B cell (primary cell): ENCODE results near the gene PTBP3. TPM values are rescaled to one million over a fixed set of nuclear protein-coding genes. Genes with fewer than 3 reads are reported as not detected.
A peak's percentile ranks its signal among the peaks of the same experiment; 100 is the strongest.

Experiments
- ATAC-seq: fragments of 200-7000 bp; cut with Tn5 transposase; one replicate; pipeline ENCODE4 v1.10.0; 2021; ENCODE audit warnings: low read depth, mild to moderate bottlenecking, moderate number of reproducible peaks, moderate library complexity
- CTCF ChIA-PET: fragments of 350-600 bp; sonication (Branson Sonifier 250); formaldehyde crosslinking; loops from one replicate; lab custom pipeline; 2021; ENCODE audit warnings: antibody characterized with exemption, inconsistent platforms; lab: Charles Lee
- POLR2A ChIA-PET: fragments of 350-600 bp; sonication (Branson Sonifier 250); formaldehyde crosslinking; loops from one replicate; lab custom pipeline; 2021; ENCODE audit warnings: antibody characterized with exemption; lab: Charles Lee
- DNase-seq: peaks from one replicate; pipeline ENCODE4 v3.0.0; 2013
- H2AFZ ChIP-seq: 2 replicates; pipeline ENCODE4 v1.6.1; 2012; ENCODE audit warnings: mild to moderate bottlenecking, low read depth, low read length; ENCODE audit not compliant: insufficient read depth, poor library complexity, severe bottlenecking
- H3K27ac ChIP-seq, 2 donors: 1 replicate in 1 of 2; 2 replicates in 1 of 2; pipeline ENCODE4 v1.5.1; 2012 to 2013; ENCODE audit warnings: low read length in 2 of 2, mild to moderate bottlenecking in 2 of 2, moderate library complexity in 1 of 2
- H3K27me3 ChIP-seq, 4 experiments: fragments of 200-600 bp in 1 of 4; sonication (generic) in 1 of 4; replicated peaks in 1 of 4; 1 replicate in 2 of 4; 2 replicates in 2 of 4; pipeline versions ENCODE4 v1.6.1 to v1.7.0; 2013 to 2016; ENCODE audit warnings: low read length in 3 of 4, mild to moderate bottlenecking in 2 of 4, mixed read lengths in 1 of 4, moderate library complexity in 1 of 4; ENCODE audit not compliant: insufficient read depth in 4 of 4, control insufficient read depth in 3 of 4; ENCODE audit errors: control extremely low read depth in 1 of 4
- H3K36me3 ChIP-seq, 2 experiments: replicated peaks in 1 of 2; 1 replicate in 1 of 2; 2 replicates in 1 of 2; pipeline versions ENCODE4 v1.6.1 to v1.7.1; 2013; ENCODE audit warnings: low read length in 1 of 2; ENCODE audit not compliant: insufficient read depth in 2 of 2, control insufficient read depth in 1 of 2; ENCODE audit errors: control extremely low read depth in 1 of 2, extremely low read depth in 1 of 2
- H3K4me1 ChIP-seq, 2 donors: fragments of 200-600 bp in 1 of 2; sonication (generic) in 1 of 2; 1 replicate in 1 of 2; 2 replicates in 1 of 2; pipeline versions ENCODE4 v1.5.1 to v1.6.1; 2013 to 2017; ENCODE audit warnings: low read length in 2 of 2; ENCODE audit not compliant: control insufficient read depth in 2 of 2, insufficient read depth in 2 of 2
- H3K4me2 ChIP-seq: replicated peaks from 2 replicates; pipeline ENCODE3; 2012; ENCODE audit warnings: mild to moderate bottlenecking, low read depth, low read length; ENCODE audit not compliant: poor library complexity, severe bottlenecking
- H3K4me3 ChIP-seq, 5 experiments: fragments of 200-600 bp in 1 of 5; sonication (generic) in 1 of 5; 1 replicate in 3 of 5; 2 replicates in 2 of 5; pipeline versions ENCODE4 v1.5.1 to v1.7.0; 2011 to 2016; ENCODE audit warnings: low read length in 4 of 5, mild to moderate bottlenecking in 4 of 5, low read depth in 2 of 5, control low read depth in 1 of 5, moderate library complexity in 1 of 5; ENCODE audit not compliant: insufficient read depth in 1 of 5; ENCODE audit errors: control extremely low read depth in 1 of 5, extremely low read depth in 1 of 5
- H3K79me2 ChIP-seq: fragments of 200-600 bp; sonication (generic); one replicate; pipeline ENCODE4 v1.6.0; 2016; ENCODE audit warnings: low read length; ENCODE audit not compliant: control insufficient read depth, insufficient read depth
- H3K9ac ChIP-seq: fragments of 200-600 bp; sonication (generic); 2 replicates; pipeline ENCODE4 v1.6.1; 2017; ENCODE audit warnings: mild to moderate bottlenecking, low read length, moderate library complexity
- H3K9me3 ChIP-seq, 3 donors: one replicate each; pipeline versions ENCODE4 v1.6.1 to v1.7.1; 2013; ENCODE audit warnings: low read length in 2 of 3; ENCODE audit not compliant: control insufficient read depth in 2 of 3, insufficient read depth in 1 of 3; ENCODE audit errors: control extremely low read depth in 1 of 3
- H4K20me1 ChIP-seq: 2 replicates; pipeline ENCODE4 v1.6.0; 2012; ENCODE audit warnings: mild to moderate bottlenecking, low read length; ENCODE audit not compliant: insufficient read depth, control insufficient read depth, poor library complexity, severe bottlenecking
- H3K27ac Mint-ChIP-seq: one replicate; pipeline ENCODE4 v1.8.0; 2021; ENCODE audit warnings: mixed read lengths
- H3K27me3 Mint-ChIP-seq: one replicate; pipeline ENCODE4 v1.8.0; 2021; ENCODE audit warnings: mixed read lengths
- H3K4me1 Mint-ChIP-seq: one replicate; pipeline ENCODE4 v1.8.0; 2021; ENCODE audit warnings: mixed read lengths
- H3K4me3 Mint-ChIP-seq: one replicate; pipeline ENCODE4 v1.8.0; 2021; ENCODE audit warnings: mixed read lengths
- H3K9me3 Mint-ChIP-seq: one replicate; pipeline ENCODE4 v1.8.0; 2022; ENCODE audit warnings: mixed read lengths; ENCODE audit not compliant: insufficient read depth
- EZH2 ChIP-seq: IDR thresholded peaks from 2 replicates; pipeline ENCODE4 v1.6.1; 2012; ENCODE audit warnings: borderline replicate concordance, low read depth, mild to moderate bottlenecking, moderate library complexity, low read length; ENCODE audit not compliant: insufficient read depth, poor library complexity, severe bottlenecking
- WGBS: methylation state at CpG from one replicate; pipeline ENCODE4 v1.1.5; 2013; ENCODE audit warnings: missing lambda C conversion rate; ENCODE audit not compliant: insufficient coverage; 5-methylcytosine and 5-hydroxymethylcytosine counted together
- intact Hi-C: fragments of 100-400 bp; cut with micrococcal nuclease; formaldehyde crosslinking; loops from one replicate; pipeline ENCODE4 v1.10.0; 2022
- polyA plus RNA-seq: library from polyadenylated mRNA; depleted of rRNA; stranded (reverse); fragments of >200 nt; gene quantifications from 2 replicates; pipeline ENCODE4 v1.2.3, GENCODE V29; 2012
- total RNA-seq, 2 donors: library from RNA; stranded (reverse); fragments of 120-200 nt in 1 of 2; gene quantifications; 1 replicate in 1 of 2; 2 replicates in 1 of 2; pipeline versions ENCODE4 v1.2.3 to v1.2.4, GENCODE V29; 2013 to 2022
- TF ChIP-seq, protein P1 (sequence below): fragments of 200-600 bp; IDR thresholded peaks from one replicate; pipeline ENCODE4 v1.8.0; 2022; ENCODE audit warnings: antibody characterized with exemption, mild to moderate bottlenecking

PTBP3 gene
- total and polyA plus RNA-seq, 2 donors (not counting 1 experiment from before 2014, with no cell fraction given): 22.8 to 133 TPM

DNA sequence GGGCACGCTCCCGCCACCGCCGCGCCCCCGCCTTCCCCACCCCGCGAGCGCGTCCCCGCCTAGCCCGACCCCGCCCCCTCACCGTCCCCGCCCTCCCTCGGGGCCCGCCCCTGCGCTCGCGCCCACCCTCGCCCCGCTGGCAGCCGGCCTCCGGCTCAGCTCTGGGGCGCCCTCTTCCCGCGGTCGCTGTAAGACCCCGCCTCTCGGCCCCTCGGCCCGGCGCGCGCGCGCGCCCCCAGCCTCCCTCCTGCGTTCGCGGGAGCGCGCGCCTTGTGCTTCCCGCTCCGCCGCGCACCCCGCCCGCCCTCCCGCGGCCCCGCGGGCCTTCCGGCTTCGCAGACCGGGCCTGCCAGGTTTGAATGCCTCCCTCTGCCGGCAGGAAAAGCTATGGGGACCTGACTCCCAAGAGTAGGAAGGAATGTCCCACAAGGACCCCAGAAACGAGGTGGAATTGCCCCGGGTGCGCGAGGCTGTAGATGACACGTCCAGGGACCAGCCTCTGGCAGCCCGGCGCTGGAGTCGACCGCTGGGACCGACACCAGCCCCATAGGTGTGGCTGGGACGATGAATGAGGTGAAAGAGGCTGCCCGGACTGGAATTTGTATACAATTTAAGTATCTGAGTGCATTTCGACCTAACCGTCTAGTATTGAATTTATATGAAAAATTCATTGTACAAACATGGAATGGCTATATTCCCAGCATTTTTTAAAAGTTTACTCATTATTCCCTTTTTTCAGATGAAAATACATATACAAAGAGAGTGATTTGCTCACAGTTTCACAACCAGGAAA, 416 bp upstream of the PTBP3 start:
- Histone ChIP-seq H3K4me2 (peak overlapping the region; percentile 85), H3K4me3 (peak overlapping the region; percentile 71 to 93 (median 90)), H3K9me3 (no peaks in the 10 kb centered on the region), H3K9ac (peak overlapping the region; percentile 97), H3K36me3 (no peaks in the 10 kb centered on the region), H4K20me1 (peaks cover 17% of the 10 kb centered on the region), H3K79me2 (peaks cover 44% of the 10 kb centered on the region), H3K27me3 (no peaks in the 10 kb centered on the region), H2AFZ (peak overlapping the region; percentile 92), H3K27ac (peak overlapping the region; percentile 89 to 97), H3K4me1 (peaks cover 16 to 25% of the 10 kb centered on the region in 2 donors)
- no peaks in the 10 kb centered on the region for H3K27me3 Mint-ChIP-seq
- intact Hi-C loops: loop anchor here (1.0 to 10.0 kb wide), 10 partner anchors 15 to 888 kb away; partner anchors contain the start of genes FKBP15, INIP, KIAA1958 and SLC31A1
- POLR2A ChIA-PET: interaction anchor here (0.6 to 2.4 kb wide), 10 partner anchors 46 to 703 kb away, joined by 3 to 13 read pairs (median 6); partner anchors contain the start of genes DNAJC25, HSDL2, KIAA1958 and UGCG
- H3K27ac Mint-ChIP-seq: peak overlapping the region; percentile 99
- H3K4me3 Mint-ChIP-seq: peak overlapping the region; percentile 98
- no peaks in the 10 kb centered on the region for H3K9me3 Mint-ChIP-seq
- under 1% methylated on average over 62 of the region's 72 CpGs for WGBS
- CTCF ChIA-PET: interaction anchor here (0.9 to 5.5 kb wide), 4 partner anchors 46 to 259 kb away, joined by 4 to 31 read pairs (median 6); partner anchors contain the start of gene HSDL2
- peak; percentile 97 for DNase-seq
- TF ChIP-seq EZH2: no peak
- TF ChIP-seq, protein P1, sequence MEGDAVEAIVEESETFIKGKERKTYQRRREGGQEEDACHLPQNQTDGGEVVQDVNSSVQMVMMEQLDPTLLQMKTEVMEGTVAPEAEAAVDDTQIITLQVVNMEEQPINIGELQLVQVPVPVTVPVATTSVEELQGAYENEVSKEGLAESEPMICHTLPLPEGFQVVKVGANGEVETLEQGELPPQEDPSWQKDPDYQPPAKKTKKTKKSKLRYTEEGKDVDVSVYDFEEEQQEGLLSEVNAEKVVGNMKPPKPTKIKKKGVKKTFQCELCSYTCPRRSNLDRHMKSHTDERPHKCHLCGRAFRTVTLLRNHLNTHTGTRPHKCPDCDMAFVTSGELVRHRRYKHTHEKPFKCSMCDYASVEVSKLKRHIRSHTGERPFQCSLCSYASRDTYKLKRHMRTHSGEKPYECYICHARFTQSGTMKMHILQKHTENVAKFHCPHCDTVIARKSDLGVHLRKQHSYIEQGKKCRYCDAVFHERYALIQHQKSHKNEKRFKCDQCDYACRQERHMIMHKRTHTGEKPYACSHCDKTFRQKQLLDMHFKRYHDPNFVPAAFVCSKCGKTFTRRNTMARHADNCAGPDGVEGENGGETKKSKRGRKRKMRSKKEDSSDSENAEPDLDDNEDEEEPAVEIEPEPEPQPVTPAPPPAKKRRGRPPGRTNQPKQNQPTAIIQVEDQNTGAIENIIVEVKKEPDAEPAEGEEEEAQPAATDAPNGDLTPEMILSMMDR: peak; percentile 66
- H3K4me1 Mint-ChIP-seq: peaks cover 35% of the 10 kb centered on the region
- ATAC-seq: peak; percentile 86
